Measurements from ENCODE around the gene ECI1. TPM values are rescaled to one million over a fixed set of nuclear protein-coding genes. Genes with fewer than 3 reads are reported as not detected.

The ECI1 gene
- total and polyA plus RNA-seq, 2 of the 13 experiments (the other 11 are each of a cell fraction or from before 2014, with no cell fraction given): 82.0 to 102 TPM

GRCh38 chr16:2205104-2205966 lies 46.1 kb downstream of the ECI1 start, which contains the start of gene MLST8 (continued):
- TF ChIP-seq ZNF44 (CRISPR knock-in tag; IDR thresholded peaks at IDR 0.05): peak; percentile 67; the same call in 1 of the 2 replicates
- TF ChIP-seq MYPOP (CRISPR knock-in tag; IDR thresholded peaks at IDR 0.05): 0 out of 2 replicates have a peak, but pooled peaks have one; percentile 48
- TF ChIP-seq NR2C2 (CRISPR knock-in tag; IDR thresholded peaks at IDR 0.05; ENCODE audit: borderline replicate concordance): no peak
- peak; percentile 12; the same call in 1 of the 2 replicates for TF ChIP-seq RCOR2 (CRISPR knock-in tag; IDR thresholded peaks at IDR 0.05)
- peak; percentile 64; the same call in 1 of the 2 replicates for TF ChIP-seq ZNF317 (CRISPR knock-in tag; IDR thresholded peaks at IDR 0.05)
- peak; percentile 18; the same call in 1 of the 2 replicates for TF ChIP-seq SOX13 (IDR thresholded peaks at IDR 0.05)
- TF ChIP-seq SOX13 (CRISPR knock-in tag; conservative IDR thresholded peaks at IDR 0.05 in 1 of 2, IDR thresholded peaks at IDR 0.05 in 1 of 2): peak in 1 of 2 experiments; percentile 17; a peak in 1 of 4 replicates
- TF ChIP-seq ZNF224 (CRISPR knock-in tag; IDR thresholded peaks at IDR 0.05): peak; percentile 55
- peak; percentile 57; the same call in 1 of the 2 replicates for TF ChIP-seq THYN1 (CRISPR knock-in tag; IDR thresholded peaks at IDR 0.05; ENCODE audit: borderline replicate concordance, low read depth)
- TF ChIP-seq ZMYM3 (CRISPR knock-in tag; IDR thresholded peaks at IDR 0.05): peak; percentile 71; the same call in 1 of the 2 replicates
- TF ChIP-seq ZFY (CRISPR knock-in tag; IDR thresholded peaks at IDR 0.05): peak; percentile 98
- no peak for TF ChIP-seq ZNF160 (CRISPR knock-in tag; IDR thresholded peaks at IDR 0.05)
- no peak for TF ChIP-seq PCBP2 (optimal IDR thresholded peaks at IDR 0.05; ENCODE audit: low read depth, low read length, poor library complexity, severe bottlenecking)
- TF ChIP-seq ZNF34 (CRISPR knock-in tag; IDR thresholded peaks at IDR 0.05; ENCODE audit: borderline replicate concordance): peak; percentile 84; the same call in 1 of the 2 replicates
- TF ChIP-seq ZNF598 (CRISPR knock-in tag; IDR thresholded peaks at IDR 0.05; ENCODE audit: borderline replicate concordance): 0 out of 2 replicates have a peak, but pooled peaks have one; percentile 10
- TF ChIP-seq ZBTB44 (CRISPR knock-in tag; IDR thresholded peaks at IDR 0.05): no peak; the same call in 1 of the 2 replicates
- peak; percentile 68; the same call in 1 of the 2 replicates for TF ChIP-seq ZNF710 (CRISPR knock-in tag; IDR thresholded peaks at IDR 0.05; ENCODE audit: borderline replicate concordance)
- TF ChIP-seq CTCF (CRISPR knock-in tag; IDR thresholded peaks at IDR 0.05): peak; percentile 38; the same call in 1 of the 2 replicates
- no peak for TF ChIP-seq ZNF256 (CRISPR knock-in tag; conservative IDR thresholded peaks at IDR 0.05)
- no peak for TF ChIP-seq HNRNPUL1 (IDR thresholded peaks at IDR 0.05; ENCODE audit: low read depth, low read length)

Measured in HepG2 (cell line).